Trophoblast cell (in vitro differentiated cells and primary cell): ENCODE results near the gene CNTFR.

Experiments
- DNase-seq, 2 donors: peaks; one replicate each; pipeline ENCODE4 v3.0.0-alpha.2; 2016
- H2AFZ ChIP-seq: 2 replicates; pipeline ENCODE4 v1.6.1; 2013; ENCODE audit warnings: low read length, moderate library complexity, mild to moderate bottlenecking; ENCODE audit not compliant: insufficient read depth, poor library complexity
- H2AK5ac ChIP-seq: 2 replicates; pipeline ENCODE4 v1.6.1; 2013; ENCODE audit warnings: mild to moderate bottlenecking, low read length
- H2BK120ac ChIP-seq: 2 replicates; pipeline ENCODE4 v1.6.1; 2013; ENCODE audit warnings: low read length, mild to moderate bottlenecking, moderate library complexity; ENCODE audit not compliant: insufficient read depth, poor library complexity
- H2BK12ac ChIP-seq: 2 replicates; pipeline ENCODE4 v1.6.1; 2013; ENCODE audit warnings: mild to moderate bottlenecking, low read length, moderate library complexity
- H2BK5ac ChIP-seq: 2 replicates; pipeline ENCODE4 v1.6.1; 2013; ENCODE audit warnings: low read length, low read depth, moderate library complexity, mild to moderate bottlenecking; ENCODE audit not compliant: poor library complexity
- H3K14ac ChIP-seq: 2 replicates; pipeline ENCODE4 v1.6.1; 2013; ENCODE audit warnings: mild to moderate bottlenecking, low read length
- H3K18ac ChIP-seq: 2 replicates; pipeline ENCODE4 v1.6.1; 2013; ENCODE audit warnings: mild to moderate bottlenecking, low read length
- H3K23ac ChIP-seq: 2 replicates; pipeline ENCODE4 v1.6.1; 2013; ENCODE audit warnings: low read length
- H3K27ac ChIP-seq: 2 replicates; pipeline ENCODE4 v1.5.1; 2013; ENCODE audit warnings: low read depth, mild to moderate bottlenecking, inconsistent platforms, low read length, moderate library complexity
- H3K27me3 ChIP-seq: 2 replicates; pipeline ENCODE4 v1.6.1; 2013; ENCODE audit warnings: inconsistent platforms, mild to moderate bottlenecking, low read length, moderate library complexity; ENCODE audit not compliant: insufficient read depth
- H3K36me3 ChIP-seq, 2 experiments: 1 replicate in 1 of 2; 2 replicates in 1 of 2; pipeline ENCODE4 v1.6.1; 2013; ENCODE audit warnings: low read length in 2 of 2, mild to moderate bottlenecking in 2 of 2, moderate library complexity in 1 of 2; ENCODE audit not compliant: insufficient read depth in 2 of 2, control insufficient read depth in 1 of 2
- H3K4ac ChIP-seq: 2 replicates; pipeline ENCODE4 v1.6.1; 2013; ENCODE audit warnings: low read depth, mild to moderate bottlenecking, low read length, moderate library complexity
- H3K4me1 ChIP-seq, 2 experiments: 1 replicate in 1 of 2; 2 replicates in 1 of 2; pipeline ENCODE4 v1.6.1; 2013; ENCODE audit warnings: low read length in 2 of 2, mild to moderate bottlenecking in 2 of 2, moderate library complexity in 1 of 2; ENCODE audit not compliant: insufficient read depth in 2 of 2, control insufficient read depth in 1 of 2
- H3K4me2 ChIP-seq: 2 replicates; pipeline ENCODE4 v1.6.1; 2013; ENCODE audit warnings: inconsistent platforms, mild to moderate bottlenecking, low read length, moderate library complexity
- H3K4me3 ChIP-seq: 2 replicates; pipeline ENCODE4 v1.5.1; 2013; ENCODE audit warnings: mild to moderate bottlenecking, low read depth, low read length, inconsistent platforms
- H3K79me1 ChIP-seq: one replicate; pipeline ENCODE4 v1.6.1; 2013; ENCODE audit warnings: low read length
- H3K79me2 ChIP-seq: 2 replicates; pipeline ENCODE4 v1.6.1; 2013; ENCODE audit warnings: low read length, mild to moderate bottlenecking; ENCODE audit not compliant: control insufficient read depth, insufficient read depth, poor library complexity
- H3K9ac ChIP-seq: 2 replicates; pipeline ENCODE4 v1.6.1; 2013; ENCODE audit warnings: mild to moderate bottlenecking, low read length
- H3K9me3 ChIP-seq: 2 replicates; pipeline ENCODE4 v1.6.1; 2013; ENCODE audit warnings: low read depth, mild to moderate bottlenecking, control low read depth, inconsistent platforms, low read length; ENCODE audit not compliant: insufficient read depth
- H4K12ac ChIP-seq: 2 replicates; pipeline ENCODE4 v1.6.1; 2013; ENCODE audit warnings: low read depth, mild to moderate bottlenecking, low read length, moderate library complexity
- H4K8ac ChIP-seq: 2 replicates; pipeline ENCODE4 v1.6.1; 2013; ENCODE audit warnings: low read depth, mild to moderate bottlenecking, low read length, moderate library complexity
- H4K91ac ChIP-seq: one replicate; pipeline ENCODE4 v1.6.1; 2013; ENCODE audit warnings: low read depth, mild to moderate bottlenecking, low read length, moderate library complexity
- WGBS: extraction: QIAGEN DNeasy Blood & Tissue Kit; methylation state at CpG from one replicate; pipeline ENCODE4 v1.1.7; 2013; ENCODE audit warnings: missing lambda C conversion rate; ENCODE audit not compliant: insufficient read length, insufficient coverage; ENCODE audit errors: extremely low coverage; 5-methylcytosine and 5-hydroxymethylcytosine counted together

Gene CNTFR

GRCh38 chr9:34559624-34560455 is 29.7 kb downstream of the CNTFR start:
- Histone ChIP-seq H3K9ac (no peak overlapping the region), H2AFZ (no peak overlapping the region)

GRCh38 chr9:34558919-34559623 is 30.5 kb downstream of the CNTFR start:
- no peak overlapping the region for H3K23ac ChIP-seq
- H2AFZ ChIP-seq, result no peak overlapping the region
- no peaks in the 10 kb centered on the region for H3K79me2 ChIP-seq
- H3K9ac ChIP-seq, result no peak overlapping the region
- H2BK12ac ChIP-seq, result no peak overlapping the region
- no peak overlapping the region for H2BK5ac ChIP-seq
- H3K27me3 ChIP-seq, result no peaks in the 10 kb centered on the region
- H4K91ac ChIP-seq, result no peak overlapping the region
- H3K4me1 ChIP-seq, result peaks cover 0 to 4% of the 10 kb centered on the region in 2 experiments
- no peak overlapping the region for H3K4ac ChIP-seq
- H4K8ac ChIP-seq, result no peak overlapping the region
- H3K14ac ChIP-seq, result no peak overlapping the region
- no peak overlapping the region for H2AK5ac ChIP-seq
- no peak overlapping the region for H3K4me2 ChIP-seq
- H3K9me3 ChIP-seq, result peaks cover 4% of the 10 kb centered on the region
- H3K36me3 ChIP-seq, result no peaks in the 10 kb centered on the region
- no peak overlapping the region for H3K18ac ChIP-seq
- no peak overlapping the region for H4K12ac ChIP-seq
- H3K27ac ChIP-seq, result no peak overlapping the region
- H3K79me1 ChIP-seq, result no peaks in the 10 kb centered on the region
- H3K4me3 ChIP-seq, result no peak overlapping the region
- whole genome bisulfite sequencing, result no CpG with 5 or more reads among the region's 17 CpGs
- H2BK120ac ChIP-seq, result no peak overlapping the region
- DNase-seq, result no peak

More at GRCh38 chr9:34559624-34560455, 29.7 kb downstream of the CNTFR start:
- no peak overlapping the region for H4K8ac ChIP-seq
- H3K79me2 ChIP-seq, result no peaks in the 10 kb centered on the region
- no peak overlapping the region for H3K14ac ChIP-seq
- H2BK12ac ChIP-seq, result no peak overlapping the region
- no peak overlapping the region for H3K18ac ChIP-seq
- H2AK5ac ChIP-seq, result no peak overlapping the region
- no CpG with 5 or more reads among the region's 21 CpGs for WGBS
- no peak overlapping the region for H3K4me3 ChIP-seq
- no peak overlapping the region for H3K23ac ChIP-seq
- DNase-seq, result no peak
- H4K12ac ChIP-seq, result no peak overlapping the region
- H3K4me1 ChIP-seq, result peaks cover 0 to under 1% of the 10 kb centered on the region in 2 experiments
- H3K4ac ChIP-seq, result no peak overlapping the region
- H3K4me2 ChIP-seq, result no peak overlapping the region
- H3K79me1 ChIP-seq, result no peaks in the 10 kb centered on the region
- no peak overlapping the region for H3K27ac ChIP-seq
- no peaks in the 10 kb centered on the region for H3K27me3 ChIP-seq
- H3K36me3 ChIP-seq, result no peaks in the 10 kb centered on the region
- peaks cover 2% of the 10 kb centered on the region for H3K9me3 ChIP-seq
- H2BK120ac ChIP-seq, result no peak overlapping the region
- no peak overlapping the region for H4K91ac ChIP-seq
- no peak overlapping the region for H2BK5ac ChIP-seq

- Histone ChIP-seq H3K9me3 (peaks cover 4% of the 10 kb centered on the region), H2AK5ac (no peak overlapping the region), H3K14ac (no peak overlapping the region), H3K27me3 (no peaks in the 10 kb centered on the region), H3K4me2 (no peak overlapping the region), H4K12ac (no peak overlapping the region), H3K4me3 (no peak overlapping the region), H3K4ac (no peak overlapping the region), H3K79me1 (no peaks in the 10 kb centered on the region), H3K18ac (no peak overlapping the region), H4K8ac (no peak overlapping the region), H3K4me1 (peaks cover 0 to 6% of the 10 kb centered on the region in 2 experiments), H3K27ac (no peak overlapping the region), H2BK5ac (no peak overlapping the region), H3K9ac (no peak overlapping the region), H2BK12ac (no peak overlapping the region), H3K23ac (no peak overlapping the region), H4K91ac (no peak overlapping the region), H3K79me2 (no peaks in the 10 kb centered on the region), H2BK120ac (no peak overlapping the region), H2AFZ (no peak overlapping the region), H3K36me3 (no peaks in the 10 kb centered on the region)
- WGBS, result no CpG with 5 or more reads among the region's 9 CpGs
- no peak for DNase-seq
These were observed 31.2 kb downstream of the CNTFR start for GRCh38 chr9:34558364-34558763.

GRCh38 chr9:34557426-34558321 is 31.9 kb downstream of the CNTFR start:
- H3K9ac ChIP-seq, result no peak overlapping the region
- no peaks in the 10 kb centered on the region for H3K36me3 ChIP-seq
- H2AFZ ChIP-seq, result no peak overlapping the region
- no peak overlapping the region for H2AK5ac ChIP-seq
- no peak overlapping the region for H3K14ac ChIP-seq
- no peak overlapping the region for H2BK12ac ChIP-seq
- no peaks in the 10 kb centered on the region for H3K27me3 ChIP-seq
- H2BK5ac ChIP-seq, result no peak overlapping the region
- no peak overlapping the region for H3K18ac ChIP-seq
- H4K91ac ChIP-seq, result no peak overlapping the region
- no peaks in the 10 kb centered on the region for H3K79me1 ChIP-seq
- no peak overlapping the region for H4K8ac ChIP-seq
- no peak overlapping the region for H3K23ac ChIP-seq
- no peak overlapping the region for H3K4me3 ChIP-seq
- peaks cover 4% of the 10 kb centered on the region for H3K9me3 ChIP-seq
- H3K4ac ChIP-seq, result no peak overlapping the region
- no peak overlapping the region for H4K12ac ChIP-seq
- H2BK120ac ChIP-seq, result no peak overlapping the region
- H3K4me2 ChIP-seq, result no peak overlapping the region
- no peak for DNase-seq
- H3K4me1 ChIP-seq, result peaks cover 0 to 6% of the 10 kb centered on the region in 2 experiments
- H3K27ac ChIP-seq, result no peak overlapping the region
- no peaks in the 10 kb centered on the region for H3K79me2 ChIP-seq
- no CpG with 5 or more reads among the region's 19 CpGs for WGBS
